Measurements from ENCODE around the gene REXO2.
A peak's percentile ranks its signal among the peaks of the same experiment; 100 is the strongest.

Gene REXO2

GRCh38 chr11:114439229-114440120, at the start of gene REXO2:
Gene REXO2, plus strand, starts transcription at chr11:114439467. Its CDS starts 62 bp downstream, at chr11:114439529.
- peak; percentile 88 for DNase-seq (ENCODE audit: low read depth in 2 of 2)

DNA sequence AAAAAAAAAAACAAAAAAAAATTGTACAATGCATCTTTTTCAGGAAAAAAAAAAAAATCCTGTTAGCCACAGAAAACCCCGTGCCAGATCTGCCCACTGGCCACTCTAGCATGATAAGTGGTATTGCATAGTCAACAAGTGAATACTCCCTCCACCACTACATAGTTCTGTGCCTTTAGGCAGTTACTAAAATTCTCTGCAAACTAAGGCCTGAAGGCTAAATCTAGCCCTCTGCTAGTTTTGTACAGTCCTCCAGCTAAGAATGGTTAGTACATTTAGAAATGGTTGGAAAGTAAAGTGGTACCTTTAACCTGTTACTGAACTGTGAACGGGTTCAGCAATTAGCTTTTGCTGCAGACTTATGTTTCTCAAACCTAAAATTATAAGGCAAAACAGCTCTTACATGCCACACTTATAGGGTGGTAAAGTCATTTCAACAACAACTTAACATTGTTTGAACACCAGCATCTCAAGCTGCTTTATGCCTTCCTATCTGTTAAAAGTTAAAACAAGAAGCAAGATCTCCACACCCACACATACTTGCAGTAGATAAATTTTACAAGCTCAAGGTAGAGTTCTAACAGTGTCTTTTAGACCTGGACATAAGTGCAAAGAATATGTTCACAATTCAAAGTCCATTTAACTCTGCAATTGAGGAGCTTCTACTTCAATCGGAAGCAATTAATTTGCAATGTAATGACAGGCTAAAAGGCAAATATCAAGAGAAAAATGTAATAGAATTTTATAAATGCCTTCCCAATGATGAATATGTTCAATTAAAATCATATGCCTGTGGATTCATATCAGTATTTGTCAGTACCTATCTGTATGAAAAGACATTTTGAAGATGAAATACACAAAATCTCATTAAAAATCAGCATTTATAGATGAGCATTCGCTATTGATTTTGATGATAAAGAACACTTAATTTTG, 46.3 kb upstream of the REXO2 start:
- DNase-seq (ENCODE audit: low read depth in 2 of 2) = no peak

DNA sequence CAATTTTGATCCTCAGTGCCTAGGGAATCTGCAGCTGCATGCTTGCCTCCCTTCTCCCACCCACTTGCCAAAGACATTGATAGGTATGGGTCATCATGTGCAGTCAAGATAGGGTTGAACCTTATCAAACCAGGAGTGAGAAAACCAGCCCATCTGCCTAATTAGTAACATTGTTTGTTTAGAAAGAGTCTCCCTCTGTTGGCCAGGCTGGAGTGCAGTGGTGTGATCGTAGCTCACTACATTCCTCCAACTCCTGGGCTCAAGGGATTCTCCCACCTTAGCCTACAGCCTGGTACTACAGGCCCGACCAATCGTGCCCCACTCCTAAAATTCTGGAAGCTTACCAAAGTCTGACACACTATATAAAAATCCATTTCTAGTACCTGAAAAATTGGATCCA, 43.5 kb upstream of the REXO2 start:
- DNase-seq (ENCODE audit: low read depth in 2 of 2) = no peak

DNA sequence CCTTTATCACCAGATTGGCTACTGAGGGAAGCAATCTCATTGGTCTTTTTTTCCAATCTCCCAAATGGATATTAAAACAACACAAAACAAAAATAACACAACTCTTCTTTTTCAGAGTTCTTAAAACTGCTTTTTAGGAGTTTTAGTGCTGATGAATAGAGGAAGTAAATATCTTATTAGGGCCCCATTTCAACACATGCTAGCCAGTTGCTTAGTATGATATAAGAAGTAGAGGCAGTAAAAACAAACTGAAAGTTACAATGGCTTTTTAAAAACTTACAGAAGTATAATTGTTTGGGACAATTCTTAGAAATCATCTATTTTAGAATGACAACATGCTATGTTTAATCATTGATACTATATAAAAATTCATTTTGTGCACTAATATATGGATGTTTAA, 42.4 kb upstream of the REXO2 start:
- DNase-seq (ENCODE audit: low read depth in 2 of 2) = no peak

DNA sequence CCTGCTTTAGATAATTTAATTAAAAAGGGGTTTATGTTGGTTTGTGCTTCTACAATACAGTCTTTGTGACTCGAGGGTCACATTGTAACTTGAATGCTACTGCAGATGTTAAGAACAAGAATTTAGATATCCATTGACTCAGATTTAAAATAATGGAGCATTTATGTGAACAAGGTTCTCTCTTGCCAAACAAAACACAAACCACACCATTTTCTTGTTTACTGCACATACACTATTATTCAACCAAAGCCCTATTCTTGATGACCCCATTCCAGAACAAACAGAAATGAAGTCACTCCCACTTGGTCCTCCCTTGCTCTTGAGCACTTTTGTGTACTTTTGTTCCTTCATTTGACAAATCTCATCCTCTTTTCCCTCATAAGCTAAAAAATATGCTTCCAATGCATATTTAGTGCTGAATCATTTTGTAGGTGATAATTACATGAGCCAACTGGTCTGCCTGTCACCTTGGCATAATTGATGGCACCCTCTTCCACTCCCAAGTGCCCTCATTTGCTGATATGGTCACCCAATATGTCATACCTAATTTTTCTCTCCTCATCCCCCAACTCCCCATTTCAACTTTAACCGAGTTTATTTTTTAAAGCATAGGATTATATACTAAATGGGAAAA, 41.8 kb upstream of the REXO2 start:
- no peak for DNase-seq (ENCODE audit: low read depth in 2 of 2)

DNA sequence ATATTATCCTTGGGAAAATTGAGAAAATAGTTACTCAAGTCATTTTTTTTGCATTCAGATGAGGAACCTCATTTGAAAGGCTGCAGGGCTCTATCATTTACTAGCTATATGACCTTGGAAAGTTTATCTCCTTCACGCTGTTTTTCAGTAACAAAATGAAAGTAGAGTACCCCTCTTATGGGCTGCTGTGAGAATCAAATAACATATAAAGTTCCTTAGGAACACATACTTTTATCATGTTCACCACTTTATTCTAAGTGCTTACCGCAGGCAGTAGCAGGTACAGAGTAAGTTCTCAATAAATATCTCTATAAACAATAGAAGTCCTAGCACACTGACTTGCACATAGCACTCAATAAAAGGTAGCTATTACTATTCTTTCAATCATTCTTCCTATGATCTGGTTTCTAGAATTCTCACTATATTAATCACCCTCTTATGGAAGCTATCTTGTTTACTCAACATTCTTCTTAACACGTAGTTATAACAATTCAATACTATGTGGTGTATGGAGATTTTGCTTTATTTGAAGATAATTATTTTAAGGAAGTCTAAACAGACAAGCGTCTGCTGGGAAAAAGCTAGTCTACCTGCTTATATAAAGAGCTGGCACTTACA, 40.9 kb upstream of the REXO2 start:
- no peak for DNase-seq (ENCODE audit: low read depth in 2 of 2)

GRCh38 chr11:114399490-114400215, 39.6 kb upstream of the REXO2 start:
- DNase-seq (ENCODE audit: low read depth in 2 of 2) = no peak

- DNase-seq (ENCODE audit: low read depth in 2 of 2) = peak; percentile 97
Observed at GRCh38 chr11:114400216-114400914, 38.9 kb upstream of the REXO2 start, which contains the start of the genes C11orf71 and RBM7. Gene C11orf71, minus strand, starts transcription at chr11:114400511. Its CDS starts 180 bp downstream, at chr11:114400331. Gene RBM7, plus strand, starts transcription at chr11:114400666. Its CDS starts 6 bp downstream, at chr11:114400672.

GRCh38 chr11:114400915-114401223, 38.4 kb upstream of the REXO2 start:
- DNase-seq (ENCODE audit: low read depth in 2 of 2) = no peak

GRCh38 chr11:114401311-114401710, 38.0 kb upstream of the REXO2 start:
- DNase-seq (ENCODE audit: low read depth in 2 of 2) = no peak

GRCh38 chr11:114412946-114413345, 26.3 kb upstream of the REXO2 start:
- DNase-seq (ENCODE audit: low read depth in 2 of 2) = no peak

DNA sequence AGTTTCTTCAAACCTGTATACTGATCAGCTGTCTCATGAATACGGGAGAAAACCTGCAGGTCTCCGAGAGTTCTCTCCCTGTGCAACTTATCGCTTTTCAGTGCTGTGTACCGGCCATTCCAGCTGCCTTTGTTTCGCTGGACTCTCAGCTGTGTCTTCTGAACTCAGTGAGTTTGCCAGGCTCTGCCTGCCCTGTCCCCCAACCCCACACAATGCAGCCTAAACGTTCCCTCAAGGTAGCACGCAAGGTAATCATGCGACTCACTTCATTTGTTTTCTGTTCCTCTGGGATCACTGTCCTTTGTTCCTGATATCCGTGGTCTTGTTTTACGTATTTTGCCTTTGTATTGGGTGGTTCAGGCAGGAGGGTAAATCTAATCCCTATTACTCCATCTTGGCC, 25.3 kb upstream of the REXO2 start:
- DNase-seq (ENCODE audit: low read depth in 2 of 2) = no peak

GRCh38 chr11:114416441-114416961, 22.8 kb upstream of the REXO2 start:
- no peak for DNase-seq (ENCODE audit: low read depth in 2 of 2)

DNA sequence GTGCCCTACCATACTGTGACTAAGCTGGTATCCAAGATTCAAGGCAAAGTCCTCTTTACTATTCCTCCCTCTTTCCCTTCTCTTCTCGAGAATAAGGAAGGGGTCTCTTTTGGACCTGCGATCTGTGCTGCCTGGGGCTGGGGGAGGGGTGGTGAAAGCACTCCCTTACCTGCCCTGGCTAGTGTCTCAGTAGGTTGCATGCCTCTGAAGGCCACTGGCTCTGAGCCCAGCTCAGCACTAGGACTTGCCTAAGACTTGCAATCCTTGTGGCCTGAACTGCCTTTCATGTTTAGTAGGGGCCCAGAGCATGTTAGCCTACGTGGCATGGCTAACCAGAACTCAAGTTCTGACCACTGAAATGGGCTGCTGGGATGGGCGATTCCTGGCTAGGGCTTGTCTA, 13.0 kb upstream of the REXO2 start:
- no peak for DNase-seq (ENCODE audit: low read depth in 2 of 2)

- DNase-seq (ENCODE audit: low read depth in 2 of 2) = no peak
Observed at GRCh38 chr11:114430290-114430689, 9.0 kb upstream of the REXO2 start.

GRCh38 chr11:114432893-114433292, 6.4 kb upstream of the REXO2 start:
- no peak for DNase-seq (ENCODE audit: low read depth in 2 of 2)

DNA sequence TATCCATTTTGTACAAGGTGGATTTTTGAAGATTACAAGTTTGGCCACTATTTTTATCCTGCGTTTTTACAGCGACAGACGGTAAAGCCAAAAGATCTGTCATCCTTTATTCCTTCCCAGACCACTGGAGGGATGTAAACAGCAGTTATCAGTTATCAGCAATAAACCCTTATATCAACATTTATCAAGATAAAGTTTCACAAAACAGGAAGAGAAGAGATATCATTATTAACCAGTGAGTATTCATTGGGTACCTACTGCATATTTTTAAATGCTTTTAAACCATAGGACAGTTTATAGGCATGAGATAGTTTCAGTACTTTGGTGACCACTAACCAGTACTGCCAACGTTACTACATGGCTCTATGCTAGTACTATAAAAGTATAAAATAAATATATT, 5.9 kb upstream of the REXO2 start:
- DNase-seq (ENCODE audit: low read depth in 2 of 2) = no peak

DNA sequence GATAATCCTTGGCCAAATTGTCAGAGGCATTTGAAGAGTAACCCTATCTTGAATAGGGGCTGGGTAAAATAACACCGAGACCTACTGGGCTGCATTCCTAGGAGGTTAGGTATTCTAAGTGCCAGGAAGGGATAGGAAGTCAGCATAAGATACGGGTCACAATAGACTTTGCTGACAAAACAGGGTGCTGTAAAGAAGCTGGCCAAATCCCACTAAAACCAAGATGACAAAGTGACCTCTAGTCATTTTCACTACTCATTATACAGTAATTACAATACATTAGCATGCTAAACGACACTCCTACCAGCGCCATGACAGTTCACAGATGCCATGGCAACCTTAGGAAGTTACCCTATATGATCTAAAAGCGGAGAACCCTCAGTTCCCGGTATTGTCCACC, 964 bp upstream of the REXO2 start:
- no peak for DNase-seq (ENCODE audit: low read depth in 2 of 2)

- no peak for DNase-seq (ENCODE audit: low read depth in 2 of 2)
Observed at GRCh38 chr11:114440121-114440860, 1.0 kb downstream of the REXO2 start.

All from stimulated activated CD8-positive, alpha-beta memory T cell treated with anti-CD3 and anti-CD28 coated beads, Interleukin-15, amount 100 ng/mL, for 48 hours (primary cell).